Measurements from ENCODE around the gene CLDND2. TPM values are rescaled to one million over a fixed set of nuclear protein-coding genes. Genes with fewer than 3 reads are reported as not detected.

Gene CLDND2
- total RNA-seq, 1 donor from 2014 or later, result not detected

DNA sequence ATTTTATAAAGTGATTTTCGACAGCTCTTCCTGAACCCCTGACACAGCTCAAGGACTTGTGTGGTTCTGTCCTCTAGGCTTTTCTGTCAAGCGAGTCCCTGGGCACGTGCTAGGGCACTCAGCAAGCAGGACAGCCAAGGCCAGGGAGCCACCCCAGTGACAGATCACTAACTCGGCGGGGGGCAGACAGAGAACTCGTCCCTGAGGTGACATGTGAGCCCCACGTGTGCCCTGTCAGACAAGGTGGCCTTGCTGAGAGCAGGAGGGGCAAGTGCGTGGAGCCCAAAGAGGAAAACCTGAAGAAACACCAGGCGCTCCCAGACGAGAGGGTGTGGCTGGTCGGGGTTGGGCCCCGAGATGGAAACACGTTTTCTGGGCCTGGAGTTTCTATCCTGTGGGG lies 7.6 kb downstream of the CLDND2 start:
- TF ChIP-seq EZH2phosphoT487 (IDR thresholded peaks at IDR 0.05), result no peak
- TF ChIP-seq EZH2 (IDR thresholded peaks at IDR 0.05), result no peak
- TF ChIP-seq, protein P1, sequence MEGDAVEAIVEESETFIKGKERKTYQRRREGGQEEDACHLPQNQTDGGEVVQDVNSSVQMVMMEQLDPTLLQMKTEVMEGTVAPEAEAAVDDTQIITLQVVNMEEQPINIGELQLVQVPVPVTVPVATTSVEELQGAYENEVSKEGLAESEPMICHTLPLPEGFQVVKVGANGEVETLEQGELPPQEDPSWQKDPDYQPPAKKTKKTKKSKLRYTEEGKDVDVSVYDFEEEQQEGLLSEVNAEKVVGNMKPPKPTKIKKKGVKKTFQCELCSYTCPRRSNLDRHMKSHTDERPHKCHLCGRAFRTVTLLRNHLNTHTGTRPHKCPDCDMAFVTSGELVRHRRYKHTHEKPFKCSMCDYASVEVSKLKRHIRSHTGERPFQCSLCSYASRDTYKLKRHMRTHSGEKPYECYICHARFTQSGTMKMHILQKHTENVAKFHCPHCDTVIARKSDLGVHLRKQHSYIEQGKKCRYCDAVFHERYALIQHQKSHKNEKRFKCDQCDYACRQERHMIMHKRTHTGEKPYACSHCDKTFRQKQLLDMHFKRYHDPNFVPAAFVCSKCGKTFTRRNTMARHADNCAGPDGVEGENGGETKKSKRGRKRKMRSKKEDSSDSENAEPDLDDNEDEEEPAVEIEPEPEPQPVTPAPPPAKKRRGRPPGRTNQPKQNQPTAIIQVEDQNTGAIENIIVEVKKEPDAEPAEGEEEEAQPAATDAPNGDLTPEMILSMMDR (IDR thresholded peaks at IDR 0.05), result no peak
- no peak for DNase-seq (ENCODE audit: low spot score)
- Mint-ChIP-seq H3K27ac (no peak overlapping the region), H3K4me1 (peaks cover 26% of the 10 kb centered on the region), H3K9me3 (no peaks in the 10 kb centered on the region), H3K36me3 (no peaks in the 10 kb centered on the region), H3K27me3 (ENCODE audit: insufficient read depth, low read depth) (peaks cover 2% of the 10 kb centered on the region), H3K4me3 (no peak overlapping the region)
- no peaks in the 10 kb centered on the region for H4K20me1 ChIP-seq (ENCODE audit: low read depth)
- no peaks in the 10 kb centered on the region for H3K79me2 ChIP-seq (ENCODE audit: low read depth)
- no peaks in the 10 kb centered on the region for H3K36me3 ChIP-seq
- H3K4me2 ChIP-seq, result no peak overlapping the region
- no peak overlapping the region for H3K27ac ChIP-seq
- H2AFZ ChIP-seq (replicated peaks), result no peak overlapping the region
- no peaks in the 10 kb centered on the region for H3K4me1 ChIP-seq
- no peaks in the 10 kb centered on the region for H3F3A ChIP-seq (ENCODE audit: low read depth)
- no peaks in the 10 kb centered on the region for H3K27me3 ChIP-seq
- H3K9ac ChIP-seq, result no peak overlapping the region
- no peaks in the 10 kb centered on the region for H3K9me3 ChIP-seq (ENCODE audit: low read depth)
- no peak overlapping the region for H3K4me3 ChIP-seq

DNA sequence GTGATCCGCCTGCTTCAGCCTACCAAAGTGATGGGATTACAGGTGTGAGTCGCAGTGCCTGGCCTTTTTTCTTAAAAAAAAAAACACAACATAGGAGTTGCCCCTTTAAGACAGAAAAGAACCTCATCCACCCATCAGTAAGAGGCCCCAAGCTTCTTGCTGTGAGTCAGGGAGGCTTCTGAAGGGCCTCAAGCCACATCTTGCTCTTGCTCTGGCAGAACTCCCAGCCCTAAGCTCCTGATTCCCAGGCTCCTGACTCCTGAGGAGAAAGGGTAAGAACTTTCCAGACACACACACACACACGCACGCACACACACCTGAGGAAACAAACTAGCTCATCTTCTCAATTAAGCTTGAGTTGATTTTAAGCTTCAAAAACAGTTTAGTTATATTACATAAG lies 9.5 kb downstream of the CLDND2 start:
- H3K27me3 ChIP-seq, result no peaks in the 10 kb centered on the region
- no peak overlapping the region for H2AFZ ChIP-seq (replicated peaks)
- H3K9me3 Mint-ChIP-seq, result no peaks in the 10 kb centered on the region
- no peak overlapping the region for H3K4me3 Mint-ChIP-seq
- H3K4me1 ChIP-seq, result peaks cover 7% of the 10 kb centered on the region
- peaks cover 4% of the 10 kb centered on the region for H3K27me3 Mint-ChIP-seq (ENCODE audit: insufficient read depth, low read depth)
- TF ChIP-seq EZH2phosphoT487 (IDR thresholded peaks at IDR 0.05) (no peak), EZH2 (IDR thresholded peaks at IDR 0.05) (no peak)
- TF ChIP-seq, protein P1 (IDR thresholded peaks at IDR 0.05), result no peak
- H3K27ac Mint-ChIP-seq, result peak overlapping the region; percentile 67
- no peak overlapping the region for H3K4me3 ChIP-seq
- H3K4me2 ChIP-seq, result no peak overlapping the region
- H3K36me3 ChIP-seq, result no peaks in the 10 kb centered on the region
- peaks cover 10% of the 10 kb centered on the region for H3F3A ChIP-seq (ENCODE audit: low read depth)
- DNase-seq (ENCODE audit: low spot score), result no peak
- H4K20me1 ChIP-seq (ENCODE audit: low read depth), result no peaks in the 10 kb centered on the region
- H3K79me2 ChIP-seq (ENCODE audit: low read depth), result no peaks in the 10 kb centered on the region
- H3K9me3 ChIP-seq (ENCODE audit: low read depth), result no peaks in the 10 kb centered on the region
- H3K27ac ChIP-seq, result no peak overlapping the region
- no peak overlapping the region for H3K9ac ChIP-seq
- H3K36me3 Mint-ChIP-seq, result no peaks in the 10 kb centered on the region
- H3K4me1 Mint-ChIP-seq, result peaks cover 24% of the 10 kb centered on the region

DNA sequence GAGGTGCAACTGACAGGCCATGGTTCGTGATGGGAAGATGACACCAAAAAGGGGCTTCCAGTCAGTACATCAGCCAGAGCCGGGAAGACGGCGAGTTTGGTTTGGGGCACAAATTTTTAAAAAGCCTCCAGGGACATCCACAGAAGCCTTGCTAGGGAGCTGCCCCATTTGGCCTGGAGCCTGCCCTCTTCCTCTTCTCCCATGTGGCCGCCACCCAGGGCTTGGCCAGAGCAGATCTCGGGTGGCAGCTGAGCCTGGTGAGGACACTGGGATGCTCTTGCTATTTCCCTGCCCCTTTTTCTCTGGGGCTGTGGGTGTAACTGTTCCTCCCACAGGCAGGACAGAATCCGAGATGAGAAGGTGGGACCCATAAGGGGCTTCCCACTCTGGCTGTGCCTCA lies 10.9 kb downstream of the CLDND2 start:
- Histone ChIP-seq H3K9ac (no peak overlapping the region), H3K9me3 (ENCODE audit: low read depth) (no peaks in the 10 kb centered on the region), H4K20me1 (ENCODE audit: low read depth) (no peaks in the 10 kb centered on the region), H3K4me2 (no peak overlapping the region), H3K4me1 (peaks cover 13% of the 10 kb centered on the region), H3K27me3 (no peaks in the 10 kb centered on the region), H3K79me2 (ENCODE audit: low read depth) (no peaks in the 10 kb centered on the region), H3F3A (ENCODE audit: low read depth) (peaks cover 13% of the 10 kb centered on the region), H2AFZ (replicated peaks) (no peak overlapping the region), H3K36me3 (no peaks in the 10 kb centered on the region), H3K27ac (no peak overlapping the region), H3K4me3 (no peak overlapping the region)
- TF ChIP-seq EZH2 (IDR thresholded peaks at IDR 0.05) (no peak), EZH2phosphoT487 (IDR thresholded peaks at IDR 0.05) (no peak)
- TF ChIP-seq, protein P1 (IDR thresholded peaks at IDR 0.05), result no peak
- H3K4me1 Mint-ChIP-seq, result peaks cover 27% of the 10 kb centered on the region
- H3K36me3 Mint-ChIP-seq, result no peaks in the 10 kb centered on the region
- no peak overlapping the region for H3K4me3 Mint-ChIP-seq
- peaks cover 4% of the 10 kb centered on the region for H3K27me3 Mint-ChIP-seq (ENCODE audit: insufficient read depth, low read depth)
- H3K9me3 Mint-ChIP-seq, result no peaks in the 10 kb centered on the region
- no peak for DNase-seq (ENCODE audit: low spot score)
- no peak overlapping the region for H3K27ac Mint-ChIP-seq

Measured in neural progenitor cell (in vitro differentiated cells).